ENCODE measurements around the gene EBF4. TPM values are rescaled to one million over a fixed set of nuclear protein-coding genes. Genes with fewer than 3 reads are reported as not detected.
A peak's percentile ranks its signal among the peaks of the same experiment; 100 is the strongest.

Gene EBF4
- polyA plus RNA-seq, 3 donors, result 0.12 TPM; not detected in 2

DNA sequence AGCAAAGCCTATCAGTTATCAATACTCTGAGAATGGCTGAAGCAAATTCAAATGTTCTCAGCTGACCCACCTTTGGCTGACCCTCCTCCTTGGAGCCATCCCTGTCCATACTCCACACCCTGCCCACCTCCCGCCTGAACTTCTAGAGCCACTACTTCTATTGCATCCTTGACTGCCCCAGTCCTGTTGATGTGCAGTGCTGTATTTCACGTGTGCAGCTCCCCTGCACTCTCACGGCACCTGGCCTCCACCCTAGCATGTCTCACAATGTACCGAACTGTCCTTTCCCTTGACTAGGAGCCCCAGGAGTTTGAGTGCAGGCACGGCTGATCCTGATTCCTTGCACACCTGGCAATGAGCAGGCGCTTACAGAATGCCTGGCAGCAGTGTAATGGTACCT, 100.9 kb downstream of the EBF4 start:
- no peak overlapping the region for H3K4me3 ChIP-seq (replicated peaks in 1 of 3; ENCODE audit: low read depth in 2 of 3, low read length in 3 of 3)
- no peaks in the 10 kb centered on the region for H3K79me2 ChIP-seq (ENCODE audit: insufficient read depth, low read length)
- H3K9ac ChIP-seq (ENCODE audit: insufficient read depth, low read length, poor library complexity, severe bottlenecking), result no peak overlapping the region
- H3K4me2 ChIP-seq (replicated peaks; ENCODE audit: extremely low read depth, low read length, poor library complexity, severe bottlenecking), result no peak overlapping the region
- H3K27ac ChIP-seq (ENCODE audit: low read depth in 1 of 2, low read length in 2 of 2), result no peak overlapping the region
- no peak overlapping the region for H3K4me3 Mint-ChIP-seq
- H3K4me1 Mint-ChIP-seq, result no peaks in the 10 kb centered on the region
- H3K4me1 ChIP-seq (ENCODE audit: control insufficient read depth in 1 of 2, insufficient read depth in 2 of 2, low read length in 2 of 2), result no peaks in the 10 kb centered on the region
- TF ChIP-seq, protein P1, sequence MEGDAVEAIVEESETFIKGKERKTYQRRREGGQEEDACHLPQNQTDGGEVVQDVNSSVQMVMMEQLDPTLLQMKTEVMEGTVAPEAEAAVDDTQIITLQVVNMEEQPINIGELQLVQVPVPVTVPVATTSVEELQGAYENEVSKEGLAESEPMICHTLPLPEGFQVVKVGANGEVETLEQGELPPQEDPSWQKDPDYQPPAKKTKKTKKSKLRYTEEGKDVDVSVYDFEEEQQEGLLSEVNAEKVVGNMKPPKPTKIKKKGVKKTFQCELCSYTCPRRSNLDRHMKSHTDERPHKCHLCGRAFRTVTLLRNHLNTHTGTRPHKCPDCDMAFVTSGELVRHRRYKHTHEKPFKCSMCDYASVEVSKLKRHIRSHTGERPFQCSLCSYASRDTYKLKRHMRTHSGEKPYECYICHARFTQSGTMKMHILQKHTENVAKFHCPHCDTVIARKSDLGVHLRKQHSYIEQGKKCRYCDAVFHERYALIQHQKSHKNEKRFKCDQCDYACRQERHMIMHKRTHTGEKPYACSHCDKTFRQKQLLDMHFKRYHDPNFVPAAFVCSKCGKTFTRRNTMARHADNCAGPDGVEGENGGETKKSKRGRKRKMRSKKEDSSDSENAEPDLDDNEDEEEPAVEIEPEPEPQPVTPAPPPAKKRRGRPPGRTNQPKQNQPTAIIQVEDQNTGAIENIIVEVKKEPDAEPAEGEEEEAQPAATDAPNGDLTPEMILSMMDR (IDR thresholded peaks at IDR 0.05), result no peak
- no peaks in the 10 kb centered on the region for H3K9me3 ChIP-seq (replicated peaks in 1 of 2; ENCODE audit: control insufficient read depth in 1 of 2, insufficient read depth in 1 of 2, low read length in 2 of 2)
- H3K27me3 Mint-ChIP-seq (ENCODE audit: low read depth in 3 of 3), result peaks cover under 1 to 6% (median 3%) of the 10 kb centered on the region in 3 donors
- WGBS (ENCODE audit: insufficient coverage), result 94% methylated on average over 6 of the region's 6 CpGs
- no peak overlapping the region for H2AFZ ChIP-seq (ENCODE audit: insufficient read depth, low read depth, low read length, poor library complexity, severe bottlenecking)
- H3K36me3 ChIP-seq (replicated peaks in 1 of 2; ENCODE audit: control insufficient read depth in 1 of 2, insufficient read depth in 2 of 2, low read length in 2 of 2), result no peaks in the 10 kb centered on the region
- peak overlapping the region in 1 of 7 donors; percentile 82 for H3K27ac Mint-ChIP-seq
- intact Hi-C loops (cut with micrococcal nuclease), result no loop called here
- peaks cover 0 to 3% (median 0%) of the 10 kb centered on the region in 7 donors for H3K9me3 Mint-ChIP-seq
- no peaks in the 10 kb centered on the region for H4K20me1 ChIP-seq (ENCODE audit: insufficient read depth, low read length)
- no peaks in the 10 kb centered on the region for H3K36me3 Mint-ChIP-seq
- DNase-seq, result no peak
- no peaks in the 10 kb centered on the region for H3K27me3 ChIP-seq (ENCODE audit: control insufficient read depth in 2 of 2, insufficient read depth in 2 of 2, low read length in 2 of 2)

DNA sequence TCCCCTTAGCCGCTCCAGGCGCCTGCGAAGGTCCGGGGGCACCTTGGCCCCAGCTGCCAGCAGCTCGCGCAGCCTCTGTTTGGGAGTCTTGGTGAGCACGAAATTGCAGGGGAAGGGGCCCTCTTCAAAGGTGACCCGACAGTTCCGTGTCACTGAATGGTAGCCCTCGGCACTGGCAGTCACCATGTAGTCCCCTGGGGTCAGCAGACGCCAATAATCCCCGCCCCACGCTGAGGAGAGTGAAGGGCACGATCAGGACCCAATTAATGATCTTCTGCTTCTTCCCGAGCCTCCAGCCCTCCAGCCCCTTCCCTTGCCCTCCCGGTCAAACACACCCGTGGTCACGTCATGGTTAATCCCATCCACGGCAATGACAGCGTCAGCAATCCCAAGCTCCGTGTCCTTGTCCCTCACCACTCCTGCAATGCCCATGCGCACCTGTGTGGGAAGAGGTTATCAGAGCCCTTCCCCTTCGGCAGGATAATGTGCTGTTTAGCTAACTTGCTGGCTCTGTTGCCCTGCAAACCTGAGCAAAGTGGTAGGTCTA, 101.7 kb downstream of the EBF4 start:
- DNase-seq, result no peak
- Histone ChIP-seq H2AFZ (ENCODE audit: insufficient read depth, low read depth, low read length, poor library complexity, severe bottlenecking) (no peak overlapping the region), H3K4me3 (replicated peaks in 1 of 3; ENCODE audit: low read depth in 2 of 3, low read length in 3 of 3) (no peak overlapping the region), H3K79me2 (ENCODE audit: insufficient read depth, low read length) (no peaks in the 10 kb centered on the region), H3K36me3 (replicated peaks in 1 of 2; ENCODE audit: control insufficient read depth in 1 of 2, insufficient read depth in 2 of 2, low read length in 2 of 2) (no peaks in the 10 kb centered on the region), H3K9me3 (replicated peaks in 1 of 2; ENCODE audit: control insufficient read depth in 1 of 2, insufficient read depth in 1 of 2, low read length in 2 of 2) (no peaks in the 10 kb centered on the region), H3K9ac (ENCODE audit: insufficient read depth, low read length, poor library complexity, severe bottlenecking) (no peak overlapping the region), H3K27ac (ENCODE audit: low read depth in 1 of 2, low read length in 2 of 2) (no peak overlapping the region), H3K27me3 (ENCODE audit: control insufficient read depth in 2 of 2, insufficient read depth in 2 of 2, low read length in 2 of 2) (peaks cover 0 to 6% of the 10 kb centered on the region in 2 donors), H3K4me1 (ENCODE audit: control insufficient read depth in 1 of 2, insufficient read depth in 2 of 2, low read length in 2 of 2) (peaks cover 2 to 3% of the 10 kb centered on the region in 2 donors), H3K4me2 (replicated peaks; ENCODE audit: extremely low read depth, low read length, poor library complexity, severe bottlenecking) (no peak overlapping the region), H4K20me1 (ENCODE audit: insufficient read depth, low read length) (no peaks in the 10 kb centered on the region)
- no peak overlapping the region for H3K4me3 Mint-ChIP-seq
- WGBS (ENCODE audit: insufficient coverage), result 89% methylated on average over 19 of the region's 23 CpGs
- H3K9me3 Mint-ChIP-seq, result peaks cover 0 to 3% (median 0%) of the 10 kb centered on the region in 7 donors
- H3K4me1 Mint-ChIP-seq, result peaks cover 6% of the 10 kb centered on the region
- peaks cover 3 to 13% (median 6%) of the 10 kb centered on the region in 3 donors for H3K27me3 Mint-ChIP-seq (ENCODE audit: low read depth in 3 of 3)
- H3K36me3 Mint-ChIP-seq, result no peaks in the 10 kb centered on the region
- intact Hi-C loops (cut with micrococcal nuclease), result no loop called here
- TF ChIP-seq, protein P1 (IDR thresholded peaks at IDR 0.05), result no peak
- H3K27ac Mint-ChIP-seq, result peak overlapping the region in 2 of 7 donors; percentile 3 to 22
